GM12878 (cell line): ENCODE measurements around the gene RNU6-9. TPM values are rescaled to one million over a fixed set of nuclear protein-coding genes. Genes with fewer than 3 reads are reported as not detected.

ENCODE experiments used
- ATAC-seq: fragments of 200-7000 bp; cut with Tn5 transposase; 3 replicates; pipeline ENCODE4 v1.9.1; 2020; ENCODE audit warnings: mild to moderate bottlenecking, moderate library complexity
- BruUV-seq: library from RNA; stranded (reverse); fragments of 400-500 nt; replicated peaks from 2 replicates; lab custom pipeline; 2021; lab: Mats Ljungman, UMichigan
- CTCF ChIA-PET: fragments of 300-600 bp; sonication (Branson Sonifier 250); formaldehyde crosslinking; extraction: SDS; loops from one replicate; lab custom pipeline; 2021; ENCODE audit warnings: inconsistent platforms; lab: Yijun Ruan, JAX
- POLR2A ChIA-PET: fragments of 350-600 bp; formaldehyde crosslinking; extraction: SDS; loops from one replicate; lab custom pipeline; 2021; ENCODE audit warnings: inconsistent platforms; lab: Charles Lee
- RAD21 ChIA-PET: fragments of 300-600 bp; sonication (Branson Sonifier 250); formaldehyde crosslinking; loops from one replicate; lab custom pipeline; 2023; ENCODE audit warnings: antibody characterized with exemption; ENCODE audit not compliant: unreplicated experiment; lab: Charles Lee
- SMC1A ChIA-PET: fragments of 300-600 bp; sonication (Branson Sonifier 250); formaldehyde crosslinking; loops from one replicate; lab custom pipeline; 2023; ENCODE audit not compliant: unreplicated experiment, uncharacterized antibody; lab: Charles Lee
- DNase-seq: peaks from one replicate; pipeline ENCODE4 v3.0.0-alpha.2; 2011; ENCODE audit warnings: low read depth, low spot score
- FAIRE-seq: peaks from 3 replicates; lab custom pipeline; 2011; peaks lifted over from hg19 to GRCh38; lab: Jason Lieb, UNC
- H2AFZ ChIP-seq: 2 replicates; pipeline ENCODE4 v1.6.0; 2011; ENCODE audit warnings: low read depth, low read length, control low read depth; ENCODE audit not compliant: control insufficient read depth
- H3K27ac ChIP-seq: 2 replicates; pipeline ENCODE4 v1.5.1; 2011; ENCODE audit warnings: control low read depth; ENCODE audit not compliant: control insufficient read depth, insufficient read depth
- H3K27me3 ChIP-seq, 2 experiments: replicated peaks in 1 of 2; 2 replicates each; pipeline versions ENCODE4 v1.6.0 to v1.6.1; 2011; ENCODE audit warnings: low read length in 1 of 2; ENCODE audit not compliant: control insufficient read depth in 2 of 2, insufficient read depth in 2 of 2
- H3K36me3 ChIP-seq, 2 experiments: 2 replicates each; pipeline ENCODE4 v1.5.1; 2011; ENCODE audit warnings: low read length in 1 of 2; ENCODE audit not compliant: control insufficient read depth in 2 of 2, insufficient read depth in 2 of 2
- H3K4me1 ChIP-seq: 2 replicates; pipeline ENCODE4 v1.6.1; 2011; ENCODE audit warnings: mild to moderate bottlenecking, low read length, moderate library complexity, mixed read lengths; ENCODE audit not compliant: control insufficient read depth, insufficient read depth
- H3K4me2 ChIP-seq: 2 replicates; pipeline ENCODE4 v1.6.0; 2011; ENCODE audit warnings: control low read depth; ENCODE audit not compliant: control insufficient read depth, insufficient read depth
- H3K4me3 ChIP-seq: fragments of 200-600 bp; sonication (generic); 2 replicates; pipeline ENCODE4 v1.5.1; 2016
- H3K79me2 ChIP-seq: 2 replicates; pipeline ENCODE4 v1.6.0; 2011; ENCODE audit warnings: low read length; ENCODE audit not compliant: control insufficient read depth, insufficient read depth
- H3K9ac ChIP-seq: 2 replicates; pipeline ENCODE4 v1.8.0; 2011; ENCODE audit warnings: low read length, control low read depth, mixed read lengths; ENCODE audit not compliant: control insufficient read depth, insufficient read depth
- H3K9me3 ChIP-seq: replicated peaks from 3 replicates; pipeline ENCODE4 v1.5.1; 2011; ENCODE audit warnings: mild to moderate bottlenecking, low read length; ENCODE audit not compliant: control insufficient read depth, insufficient read depth
- H4K20me1 ChIP-seq: 2 replicates; pipeline ENCODE4 v1.6.0; 2011; ENCODE audit not compliant: control insufficient read depth, insufficient read depth
- EP300 ChIP-seq, 2 experiments: fragments of 150-350 bp in 1 of 2; IDR thresholded peaks; 2 replicates each; pipeline ENCODE4 v1.6.1; 2011 to 2012; ENCODE audit warnings: low read depth in 2 of 2, low read length in 2 of 2, borderline replicate concordance in 1 of 2, improper control_type of control experiment in 1 of 2, inconsistent platforms in 1 of 2; ENCODE audit not compliant: control insufficient read depth in 1 of 2
- IRF4 ChIP-seq: IDR thresholded peaks from 2 replicates; pipeline ENCODE4 v1.6.1; 2011; ENCODE audit warnings: low read depth, low read length
- MTA3 ChIP-seq: IDR thresholded peaks from 2 replicates; pipeline ENCODE4 v1.6.1; 2012; ENCODE audit warnings: low read length, inconsistent platforms, borderline replicate concordance
- POLR2AphosphoS5 ChIP-seq: IDR thresholded peaks from 2 replicates; pipeline ENCODE4 v1.6.1; 2011; ENCODE audit warnings: mild to moderate bottlenecking, low read length, inconsistent platforms
- SREBF1 ChIP-seq: IDR thresholded peaks from 2 replicates; pipeline ENCODE4 v1.6.1; 2012; ENCODE audit warnings: mild to moderate bottlenecking, low read length
- TCF12 ChIP-seq: IDR thresholded peaks from 2 replicates; pipeline ENCODE4 v1.6.1; 2011; ENCODE audit warnings: low read depth, mild to moderate bottlenecking, low read length
- YY1 ChIP-seq: IDR thresholded peaks from 2 replicates; pipeline ENCODE4 v1.6.1; 2011; ENCODE audit warnings: low read depth, mild to moderate bottlenecking, low read length
- ZBTB11 ChIP-seq: fragments of 450-650 bp; formaldehyde crosslinking; IDR thresholded peaks from 2 replicates; pipeline ENCODE4 v1.5.0; 2022; ENCODE audit warnings: mild to moderate bottlenecking, missing genetic modification characterization
- ZNF24 ChIP-seq: fragments of 450-650 bp; IDR thresholded peaks from 2 replicates; pipeline ENCODE4 v1.6.1; 2017; ENCODE audit warnings: antibody characterized with exemption, mild to moderate bottlenecking
- ZNF384 ChIP-seq: IDR thresholded peaks from 2 replicates; pipeline ENCODE4 v1.6.1; 2012; ENCODE audit warnings: low read depth, mild to moderate bottlenecking, low read length, improper control_type of control experiment, borderline replicate concordance
- WGBS: methylation state at CpG from one replicate; pipeline ENCODE4 v1.1.6; 2016; ENCODE audit warnings: low lambda C conversion rate; ENCODE audit not compliant: insufficient replicate concordance, insufficient coverage; ENCODE audit errors: missing lambda C conversion rate; 5-methylcytosine and 5-hydroxymethylcytosine counted together
- in situ Hi-C: fragments of 300-500 bp; cut with MboI; formaldehyde crosslinking; loops from 9 replicates; pipeline ENCODE4 v1.14.3; 2018; ENCODE audit warnings: mixed read lengths
- intact Hi-C: fragments of 100-400 bp; cut with micrococcal nuclease; formaldehyde crosslinking; loops from one replicate; pipeline ENCODE4 v1.14.2; 2022; ENCODE audit not compliant: unreplicated experiment
- polyA plus RNA-seq, 11 experiments: library from polyadenylated mRNA; depleted of rRNA in 4 of 11; unstranded in 6 of 11; stranded (reverse) in 5 of 11; fragments of >200 nt; fragmentation: Nextera tagmentation in 4 of 11; fragmentation: Illumina TruSeq in 1 of 11; extraction: Ambion mirVana in 4 of 11; extraction: Trizol in 1 of 11; gene quantifications; 1 replicate in 1 of 11; 2 replicates in 10 of 11; pipeline versions ENCODE4 v1.2.1 to v1.2.3, GENCODE V29; 2011 to 2016; ENCODE audit warnings: inconsistent platforms in 2 of 11, missing spikeins in 2 of 11, low read depth in 1 of 11
- total RNA-seq, 4 experiments: library from RNA; depleted of rRNA in 3 of 4; stranded (reverse); fragments of >200 nt in 3 of 4; fragmentation: Illumina TruSeq in 1 of 4; extraction: Trizol in 1 of 4; gene quantifications; 2 replicates each; pipeline versions ENCODE4 v1.2.1 to v1.2.3, GENCODE V29; 2013 to 2021
- TF ChIP-seq, protein P1 (sequence below): fragments of 450-650 bp; IDR thresholded peaks from 2 replicates; pipeline ENCODE4 v1.6.1; 2017; ENCODE audit warnings: antibody characterized with exemption, mild to moderate bottlenecking, moderate library complexity
- TF ChIP-seq, protein P2 (sequence below): fragments of 450-650 bp; IDR thresholded peaks from 2 replicates; pipeline ENCODE4 v1.6.1; 2016; ENCODE audit warnings: mild to moderate bottlenecking

Gene RNU6-9
- total and polyA plus RNA-seq, 10 of the 15 experiments (the other 5 are each of a cell fraction or from before 2014, with no cell fraction given): not detected

DNA sequence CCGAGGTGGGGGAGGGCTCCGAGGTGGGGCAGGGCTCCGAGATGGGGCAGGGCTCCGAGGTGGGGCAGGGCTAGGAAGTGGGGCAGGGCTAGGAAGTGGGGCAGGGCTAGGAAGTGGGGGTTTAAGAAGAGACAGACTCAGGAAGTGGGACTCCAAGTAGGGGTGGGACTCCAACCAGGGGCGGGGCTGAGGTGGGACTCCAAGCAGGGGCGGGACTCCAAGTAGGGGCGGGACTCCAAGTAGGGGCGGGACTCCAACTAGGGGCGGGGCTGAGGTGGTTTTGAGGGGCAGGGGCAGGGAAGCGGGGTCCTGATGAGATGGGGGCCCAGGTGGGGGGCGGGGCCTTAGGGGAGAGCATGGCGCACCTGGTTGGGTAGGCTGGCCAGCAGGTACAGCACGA is 20.2 kb upstream of the RNU6-9 start (continued):
- TF ChIP-seq ZBTB11 (CRISPR knock-in tag) (no peak), EP300 (IDR thresholded peaks at IDR 0.05; ENCODE audit: borderline replicate concordance in 1 of 2, control insufficient read depth in 1 of 2, low read depth in 2 of 2, low read length in 2 of 2) (no peak), TCF12 (no peak)

DNA sequence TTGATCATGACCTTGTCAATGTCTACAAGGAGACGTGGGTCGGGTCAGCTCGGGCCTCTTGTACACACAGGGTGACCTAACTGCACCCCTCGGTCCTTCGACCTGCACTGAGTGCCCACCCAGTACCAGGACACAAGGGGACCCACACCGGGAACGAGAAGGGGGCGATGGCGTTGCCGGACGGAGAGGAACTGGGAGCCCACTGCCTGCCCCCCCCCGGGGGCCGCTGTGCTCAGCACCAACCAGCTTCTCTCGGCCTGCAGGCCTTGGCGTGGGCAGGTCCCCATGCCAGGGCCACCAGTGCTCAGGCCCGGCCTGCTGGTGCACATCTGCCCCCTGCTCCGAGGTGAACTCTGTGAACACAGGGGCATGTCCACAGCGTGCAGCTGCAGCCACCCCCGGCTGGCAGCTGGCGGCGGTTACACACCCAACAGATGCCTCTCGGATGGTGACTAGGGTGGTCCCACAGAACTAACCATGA is 19.7 kb upstream of the RNU6-9 start:
- FAIRE-seq (no peak), ATAC-seq (no peak), DNase-seq (no peak)
- Histone ChIP-seq H3K79me2 (no peaks in the 10 kb centered on the region), H3K27me3 (no peaks in the 10 kb centered on the region), H3K9ac (no peak overlapping the region), H4K20me1 (no peaks in the 10 kb centered on the region), H2AFZ (no peak overlapping the region), H3K4me2 (no peak overlapping the region), H3K4me1 (no peaks in the 10 kb centered on the region), H3K4me3 (no peak overlapping the region), H3K9me3 (no peaks in the 10 kb centered on the region), H3K36me3 (no peaks in the 10 kb centered on the region; a peak in 2 of 4 replicates), H3K27ac (no peak overlapping the region)
- ChIA-PET SMC1A (interaction anchor here (0.7 kb wide), 1 partner anchor 17 kb away, joined by 4 read pairs; no protein-coding TSS in a partner anchor), POLR2A (no interaction called here), CTCF (no interaction called here), RAD21 (no interaction called here)
- intact Hi-C loops: no loop called here
- in situ Hi-C loops: no loop called here
- WGBS: 91% methylated on average over 22 of the region's 22 CpGs
- no TSS peak for BruUV-seq
- TF ChIP-seq TCF12 (no peak), POLR2AphosphoS5 (no peak), YY1 (no peak), ZNF384 (no peak), SREBF1 (no peak), ZNF24 (no peak), MTA3 (no peak), IRF4 (no peak)
- TF ChIP-seq, protein P1, sequence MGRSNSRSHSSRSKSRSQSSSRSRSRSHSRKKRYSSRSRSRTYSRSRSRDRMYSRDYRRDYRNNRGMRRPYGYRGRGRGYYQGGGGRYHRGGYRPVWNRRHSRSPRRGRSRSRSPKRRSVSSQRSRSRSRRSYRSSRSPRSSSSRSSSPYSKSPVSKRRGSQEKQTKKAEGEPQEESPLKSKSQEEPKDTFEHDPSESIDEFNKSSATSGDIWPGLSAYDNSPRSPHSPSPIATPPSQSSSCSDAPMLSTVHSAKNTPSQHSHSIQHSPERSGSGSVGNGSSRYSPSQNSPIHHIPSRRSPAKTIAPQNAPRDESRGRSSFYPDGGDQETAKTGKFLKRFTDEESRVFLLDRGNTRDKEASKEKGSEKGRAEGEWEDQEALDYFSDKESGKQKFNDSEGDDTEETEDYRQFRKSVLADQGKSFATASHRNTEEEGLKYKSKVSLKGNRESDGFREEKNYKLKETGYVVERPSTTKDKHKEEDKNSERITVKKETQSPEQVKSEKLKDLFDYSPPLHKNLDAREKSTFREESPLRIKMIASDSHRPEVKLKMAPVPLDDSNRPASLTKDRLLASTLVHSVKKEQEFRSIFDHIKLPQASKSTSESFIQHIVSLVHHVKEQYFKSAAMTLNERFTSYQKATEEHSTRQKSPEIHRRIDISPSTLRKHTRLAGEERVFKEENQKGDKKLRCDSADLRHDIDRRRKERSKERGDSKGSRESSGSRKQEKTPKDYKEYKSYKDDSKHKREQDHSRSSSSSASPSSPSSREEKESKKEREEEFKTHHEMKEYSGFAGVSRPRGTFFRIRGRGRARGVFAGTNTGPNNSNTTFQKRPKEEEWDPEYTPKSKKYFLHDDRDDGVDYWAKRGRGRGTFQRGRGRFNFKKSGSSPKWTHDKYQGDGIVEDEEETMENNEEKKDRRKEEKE: no peak
- TF ChIP-seq, protein P2, sequence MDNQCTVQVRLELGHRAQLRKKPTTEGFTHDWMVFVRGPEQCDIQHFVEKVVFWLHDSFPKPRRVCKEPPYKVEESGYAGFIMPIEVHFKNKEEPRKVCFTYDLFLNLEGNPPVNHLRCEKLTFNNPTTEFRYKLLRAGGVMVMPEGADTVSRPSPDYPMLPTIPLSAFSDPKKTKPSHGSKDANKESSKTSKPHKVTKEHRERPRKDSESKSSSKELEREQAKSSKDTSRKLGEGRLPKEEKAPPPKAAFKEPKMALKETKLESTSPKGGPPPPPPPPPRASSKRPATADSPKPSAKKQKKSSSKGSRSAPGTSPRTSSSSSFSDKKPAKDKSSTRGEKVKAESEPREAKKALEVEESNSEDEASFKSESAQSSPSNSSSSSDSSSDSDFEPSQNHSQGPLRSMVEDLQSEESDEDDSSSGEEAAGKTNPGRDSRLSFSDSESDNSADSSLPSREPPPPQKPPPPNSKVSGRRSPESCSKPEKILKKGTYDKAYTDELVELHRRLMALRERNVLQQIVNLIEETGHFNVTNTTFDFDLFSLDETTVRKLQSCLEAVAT: no peak
